Breast epithelium (tissue), 4 donors: ENCODE measurements around the gene BABAM2. TPM values are rescaled to one million over a fixed set of nuclear protein-coding genes. Genes with fewer than 3 reads are reported as not detected.
A peak's percentile ranks its signal among the peaks of the same experiment; 100 is the strongest.

Source experiments
- DNase-seq, 2 donors: peaks; one replicate each; pipeline ENCODE4 v3.0.0-alpha.2; 2019; ENCODE audit warnings: low spot score in 2 of 2
- H3K27ac ChIP-seq, 2 donors: fragments of 200-600 bp; sonication (generic) in 1 of 2; one replicate each; pipeline ENCODE4 v1.5.1; 2016 to 2019; ENCODE audit warnings: mild to moderate bottlenecking in 1 of 2
- H3K27me3 ChIP-seq, 2 donors: fragments of 200-600 bp; sonication (generic) in 1 of 2; one replicate each; pipeline versions ENCODE4 v1.5.1 to v1.6.0; 2017 to 2019; ENCODE audit warnings: control low read depth in 1 of 2, mild to moderate bottlenecking in 1 of 2
- H3K36me3 ChIP-seq: fragments of 200-600 bp; one replicate; pipeline ENCODE4 v1.5.1; 2019
- H3K4me1 ChIP-seq, 2 donors: fragments of 200-600 bp; sonication (generic); one replicate each; pipeline ENCODE4 v1.5.1; 2016 to 2019; ENCODE audit warnings: control low read depth in 1 of 2
- H3K4me3 ChIP-seq, 3 donors: fragments of 200-600 bp; sonication (generic); 1 replicate in 2 of 3; 2 replicates in 1 of 3; pipeline ENCODE4 v1.5.1; 2016 to 2019; ENCODE audit warnings: mild to moderate bottlenecking in 3 of 3, moderate library complexity in 2 of 3
- H3K9me3 ChIP-seq, 2 donors: fragments of 200-600 bp; sonication (generic) in 1 of 2; one replicate each; pipeline ENCODE4 v1.5.1; 2016 to 2019; ENCODE audit warnings: control low read depth in 1 of 2
- CTCF ChIP-seq, 3 donors: fragments of 450-650 bp; IDR thresholded peaks; one replicate each; pipeline ENCODE4 v1.5.1; 2016 to 2017; ENCODE audit warnings: antibody characterized with exemption in 3 of 3, mild to moderate bottlenecking in 3 of 3, moderate library complexity in 3 of 3
- POLR2A ChIP-seq: fragments of 450-650 bp; IDR thresholded peaks from one replicate; pipeline ENCODE4 v1.6.1; 2016; ENCODE audit warnings: antibody characterized with exemption, mild to moderate bottlenecking, moderate library complexity
- POLR2AphosphoS5 ChIP-seq, 3 donors: sonication (generic); formaldehyde crosslinking; IDR thresholded peaks; one replicate each; pipeline ENCODE4 v1.6.1; 2017; ENCODE audit warnings: antibody characterized with exemption in 3 of 3
- intact Hi-C: fragments of 100-400 bp; cut with DNase I; formaldehyde crosslinking; loops from one replicate; pipeline ENCODE4 v1.15.1; 2023; ENCODE audit warnings: low total_unique reads
- total RNA-seq, 3 donors: library from RNA; depleted of rRNA; stranded (reverse); fragments of >200 nt; gene quantifications; one replicate each; pipeline ENCODE4 v1.1.0, GENCODE V29; 2016

Gene BABAM2
- total RNA-seq, 3 donors from 2014 or later, result 34.7 to 46.2 (median 37.4) TPM

- no peaks in the 10 kb centered on the region for H3K36me3 ChIP-seq
- no peak for TF ChIP-seq POLR2A
- no peak for TF ChIP-seq CTCF (IDR thresholded peaks at IDR 0.05)
- no peak for TF ChIP-seq POLR2AphosphoS5 (IDR thresholded peaks at IDR 0.05)
- intact Hi-C loops, result no loop called here
- H3K4me3 ChIP-seq, result no peak overlapping the region
- peaks cover 6 to 7% of the 10 kb centered on the region in 2 donors for H3K4me1 ChIP-seq
- H3K27ac ChIP-seq, result no peak overlapping the region
- no peaks in the 10 kb centered on the region for H3K27me3 ChIP-seq
- no peaks in the 10 kb centered on the region for H3K9me3 ChIP-seq
- no peak for DNase-seq
Observed at GRCh38 chr2:28357948-28358667, 467.6 kb downstream of the BABAM2 start.

GRCh38 chr2:28358668-28359201 is 468.2 kb downstream of the BABAM2 start:
- DNase-seq, result no peak
- intact Hi-C loops, result no loop called here
- TF ChIP-seq CTCF (IDR thresholded peaks at IDR 0.05) (no peak), POLR2A (no peak), POLR2AphosphoS5 (IDR thresholded peaks at IDR 0.05) (no peak)
- Histone ChIP-seq H3K27ac (peak overlapping the region in 1 of 2 donors; percentile 32), H3K27me3 (no peaks in the 10 kb centered on the region), H3K4me1 (peaks cover 6 to 7% of the 10 kb centered on the region in 2 donors), H3K36me3 (no peaks in the 10 kb centered on the region), H3K9me3 (no peaks in the 10 kb centered on the region), H3K4me3 (no peak overlapping the region)

GRCh38 chr2:28359222-28360057 is 468.9 kb downstream of the BABAM2 start:
- peak overlapping the region in 1 of 2 donors; percentile 32 for H3K27ac ChIP-seq
- no peaks in the 10 kb centered on the region for H3K9me3 ChIP-seq
- TF ChIP-seq CTCF (IDR thresholded peaks at IDR 0.05) (no peak), POLR2A (no peak), POLR2AphosphoS5 (IDR thresholded peaks at IDR 0.05) (no peak)
- peak in 1 of 2 donors; percentile 41 for DNase-seq
- H3K36me3 ChIP-seq, result no peaks in the 10 kb centered on the region
- no peak overlapping the region for H3K4me3 ChIP-seq
- intact Hi-C loops, result no loop called here
- H3K4me1 ChIP-seq, result peaks cover 6 to 7% of the 10 kb centered on the region in 2 donors
- H3K27me3 ChIP-seq, result no peaks in the 10 kb centered on the region

GRCh38 chr2:28360058-28360717 is 469.7 kb downstream of the BABAM2 start:
- H3K4me3 ChIP-seq, result no peak overlapping the region
- peak overlapping the region in 1 of 2 donors; percentile 34 for H3K27ac ChIP-seq
- no peaks in the 10 kb centered on the region for H3K27me3 ChIP-seq
- intact Hi-C loops, result no loop called here
- H3K4me1 ChIP-seq, result peaks cover 6% of the 10 kb centered on the region in 2 donors
- no peaks in the 10 kb centered on the region for H3K9me3 ChIP-seq
- DNase-seq, result no peak
- H3K36me3 ChIP-seq, result no peaks in the 10 kb centered on the region
- TF ChIP-seq CTCF (IDR thresholded peaks at IDR 0.05) (no peak), POLR2A (no peak), POLR2AphosphoS5 (IDR thresholded peaks at IDR 0.05) (no peak)
